ENCODE measurements around the gene NLRP1.
"Not testable (repeated sequence)": the region's sequence is repeated elsewhere in the genome, so short reads cannot be mapped to it uniquely, and the experiment has no call there.

- not testable (repeated sequence) for TF ChIP-seq CTCF (IDR thresholded peaks at IDR 0.05 in 2 of 3, conservative IDR thresholded peaks at IDR 0.05 in 1 of 3; ENCODE audit: control insufficient read depth in 2 of 3, extremely low read depth in 1 of 3, insufficient read depth in 1 of 3, low read depth in 3 of 3, low read length in 3 of 3); ETV6 (conservative IDR thresholded peaks at IDR 0.05 in 1 of 2, IDR thresholded peaks at IDR 0.05 in 1 of 2; ENCODE audit: borderline replicate concordance in 1 of 2, low read depth in 1 of 2); FOS (IDR thresholded peaks at IDR 0.05; ENCODE audit: borderline replicate concordance, extremely low read depth, insufficient read length); EZH2 (IDR thresholded peaks at IDR 0.05; ENCODE audit: borderline replicate concordance, control insufficient read depth, low read depth, low read length)
These were observed 11.3 kb downstream of the NLRP1 start for GRCh38 chr17:5573017-5573416.
